ENCODE data around the gene TMEM109. TPM values are rescaled to one million over a fixed set of nuclear protein-coding genes. Genes with fewer than 3 reads are reported as not detected.

The TMEM109 gene
- total RNA-seq, 4 donors from 2014 or later, result 79.6 to 150 (median 88.7) TPM

DNA sequence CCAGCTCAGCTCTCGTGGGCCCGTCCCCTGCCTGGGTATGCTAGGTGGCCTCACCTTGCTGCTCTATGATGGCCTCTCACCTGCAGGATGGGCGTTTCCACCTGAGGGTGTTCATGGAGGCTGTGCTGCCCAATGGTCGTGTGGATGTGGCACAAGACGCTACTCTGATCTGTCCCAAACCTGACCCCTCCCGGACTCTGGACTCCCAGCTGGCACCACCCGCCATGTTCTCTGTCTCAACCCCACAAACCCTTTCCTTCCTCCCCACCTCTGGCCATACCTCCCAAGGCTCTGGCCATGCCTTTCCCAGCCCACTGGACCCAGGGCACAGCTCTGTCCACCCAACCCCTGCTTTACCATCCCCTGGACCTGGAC lies 44.5 kb upstream of the TMEM109 start:
- no peak for TF ChIP-seq CTCF (IDR thresholded peaks at IDR 0.05)
- ATAC-seq (ENCODE audit: low FRiP score) (no peak), DNase-seq (ENCODE audit: low spot score) (no peak)

GRCh38 chr11:60870276-60870675 lies 43.7 kb upstream of the TMEM109 start:
- no peak for DNase-seq (ENCODE audit: low spot score)
- TF ChIP-seq CTCF (IDR thresholded peaks at IDR 0.05), result no peak
- no peak for ATAC-seq (ENCODE audit: low FRiP score)

GRCh38 chr11:60870733-60871377 lies 43.1 kb upstream of the TMEM109 start:
- no peak for DNase-seq (ENCODE audit: low spot score)
- ATAC-seq (ENCODE audit: low FRiP score), result no peak
- TF ChIP-seq CTCF (IDR thresholded peaks at IDR 0.05), result no peak

GRCh38 chr11:60871378-60872061 lies 42.4 kb upstream of the TMEM109 start:
- no peak for DNase-seq (ENCODE audit: low spot score)
- TF ChIP-seq CTCF (IDR thresholded peaks at IDR 0.05), result no peak

DNA sequence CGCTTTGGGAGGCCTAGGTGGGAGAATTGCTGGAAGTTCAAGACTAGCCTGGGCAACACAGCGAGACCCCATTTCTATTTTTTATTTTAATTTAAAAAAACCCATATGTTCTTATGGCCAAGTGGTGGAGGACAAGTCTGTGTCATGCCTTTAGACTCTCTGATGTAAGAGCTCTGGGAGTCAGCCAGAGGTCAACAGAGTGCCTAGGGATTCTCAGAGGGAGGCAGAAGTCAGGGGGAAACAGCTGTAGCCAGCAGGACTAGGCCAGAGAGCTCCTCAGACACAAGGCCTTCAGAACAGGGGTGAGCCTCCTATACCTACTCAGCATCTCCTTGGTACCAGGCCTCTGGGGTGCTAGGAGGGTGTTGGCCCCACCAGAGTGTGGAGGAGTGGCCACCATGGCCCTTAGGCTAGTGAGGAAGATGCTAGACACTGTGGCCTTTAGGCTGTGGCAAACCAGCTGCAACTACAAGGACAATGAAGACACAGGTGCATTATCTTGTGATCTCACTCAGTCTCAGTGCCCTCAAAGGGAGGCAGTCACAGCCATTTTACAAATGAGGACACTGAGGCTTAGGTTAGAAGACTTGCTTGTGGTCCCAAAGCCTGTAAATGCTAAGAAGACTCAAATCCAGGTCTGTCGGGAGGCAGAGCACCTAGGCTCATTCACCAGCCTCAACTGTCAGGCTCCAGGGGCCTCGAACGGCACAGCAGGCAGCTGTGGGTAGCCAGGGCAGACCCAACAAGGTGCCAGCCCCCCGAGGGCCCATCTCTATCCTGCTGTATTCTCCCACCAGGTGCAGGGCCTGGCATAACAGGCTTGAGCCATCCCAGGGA lies 41.6 kb upstream of the TMEM109 start:
- no peak for DNase-seq (ENCODE audit: low spot score)
- no peak for ATAC-seq (ENCODE audit: low FRiP score)
- no peak for TF ChIP-seq CTCF (IDR thresholded peaks at IDR 0.05)

More at GRCh38 chr11:60871378-60872061, 42.4 kb upstream of the TMEM109 start:
- ATAC-seq (ENCODE audit: low FRiP score), result no peak

GRCh38 chr11:60872961-60873524 lies 40.9 kb upstream of the TMEM109 start:
- no peak for ATAC-seq (ENCODE audit: low FRiP score)
- DNase-seq (ENCODE audit: low spot score), result no peak
- no peak for TF ChIP-seq CTCF (IDR thresholded peaks at IDR 0.05)
